Measurements from ENCODE around the gene TYMS.

- TF ChIP-seq CTCF (IDR thresholded peaks at IDR 0.05 in 2 of 3, conservative IDR thresholded peaks at IDR 0.05 in 1 of 3; ENCODE audit: control insufficient read depth in 2 of 3, extremely low read depth in 1 of 3, insufficient read depth in 1 of 3, low read depth in 3 of 3, low read length in 3 of 3): no peak
- TF ChIP-seq POLR2AphosphoS5 (IDR thresholded peaks at IDR 0.05; ENCODE audit: low read length): no peak
- TF ChIP-seq GATAD2B (conservative IDR thresholded peaks at IDR 0.05; ENCODE audit: low read depth): no peak
- no peak for TF ChIP-seq EGR1 (IDR thresholded peaks at IDR 0.05; ENCODE audit: borderline replicate concordance in 1 of 2, low read depth in 2 of 2, low read length in 2 of 2)
- no peak for TF ChIP-seq ZSCAN29 (IDR thresholded peaks at IDR 0.05)
- TF ChIP-seq EZH2 (IDR thresholded peaks at IDR 0.05; ENCODE audit: borderline replicate concordance, control insufficient read depth, low read depth, low read length): no peak
- TF ChIP-seq HDAC2 (IDR thresholded peaks at IDR 0.05): no peak
- no peak for TF ChIP-seq CBX5 (IDR thresholded peaks at IDR 0.05; ENCODE audit: low read depth)
- TF ChIP-seq RAD21 (IDR thresholded peaks at IDR 0.05; ENCODE audit: insufficient read depth, low read depth, low read length): no peak
- no peak for TF ChIP-seq POLR2A (IDR thresholded peaks at IDR 0.05; ENCODE audit: low read depth, low read length)
- no peak for TF ChIP-seq RFX5 (IDR thresholded peaks at IDR 0.05; ENCODE audit: low read depth, low read length)
- TF ChIP-seq SIN3A (IDR thresholded peaks at IDR 0.05; ENCODE audit: low read depth, low read length): no peak
- no peak for TF ChIP-seq FOXK2 (IDR thresholded peaks at IDR 0.05)
- no peak for TF ChIP-seq CEBPB (IDR thresholded peaks at IDR 0.05; ENCODE audit: borderline replicate concordance in 1 of 2, low read depth in 2 of 2, low read length in 2 of 2)
These were observed 49.5 kb upstream of the TYMS start for GRCh38 chr18:607930-608329.

Measured in GM12878 (cell line).